ENCODE results near the gene STAG2. TPM values are rescaled to one million over a fixed set of nuclear protein-coding genes. Genes with fewer than 3 reads are reported as not detected.

STAG2 gene
- total and polyA plus RNA-seq, 2 of the 13 experiments (the other 11 are each of a cell fraction or from before 2014, with no cell fraction given), result 21.0 to 50.8 TPM

DNA sequence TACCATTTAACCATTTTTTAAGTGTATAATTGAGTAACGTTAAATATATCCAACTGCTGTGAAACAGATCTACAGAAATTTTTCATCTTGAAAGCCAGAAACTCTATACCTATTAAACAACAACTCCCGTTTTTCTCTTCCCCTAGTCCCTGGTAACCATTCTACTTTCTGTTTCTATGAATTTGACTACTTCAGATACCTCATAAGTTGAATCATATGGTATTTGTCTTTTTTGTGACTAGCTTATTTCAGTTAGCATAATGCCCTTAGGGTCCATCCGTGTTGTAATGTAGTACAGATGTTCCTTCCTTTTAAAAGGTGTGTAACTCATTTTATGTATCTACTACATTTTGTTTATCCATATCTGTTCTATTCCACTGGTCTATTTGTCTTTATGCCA is 48.7 kb downstream of the STAG2 start:
- POLR2A ChIA-PET, result no interaction called here
- Histone ChIP-seq H4K20me1 (ENCODE audit: insufficient read depth, low read length) (0 out of 2 replicates have a peak, but pooled peaks cover 10% of the 10 kb centered on the region), H3K27ac (ENCODE audit: extremely low read length, insufficient read depth, low read length) (no peak overlapping the region), H3K9me3 (ENCODE audit: low read length) (no peaks in the 10 kb centered on the region), H3K4me2 (ENCODE audit: low read depth, low read length) (no peak overlapping the region), H3K4me1 (ENCODE audit: insufficient read depth, low read length) (no peaks in the 10 kb centered on the region), H3K9ac (ENCODE audit: insufficient read depth, low read depth, low read length) (no peak overlapping the region), H3K27me3 (ENCODE audit: control insufficient read depth in 1 of 2, insufficient read depth in 2 of 2, low read length in 2 of 2) (no peaks in the 10 kb centered on the region), H3K4me3 (replicated peaks in 1 of 3; ENCODE audit: insufficient read depth in 1 of 3, low read depth in 2 of 3, low read length in 3 of 3) (no peak overlapping the region), H3K36me3 (replicated peaks in 1 of 2; ENCODE audit: control insufficient read depth in 1 of 2, insufficient read depth in 2 of 2, low read length in 2 of 2) (no peaks in the 10 kb centered on the region), H3K79me2 (ENCODE audit: insufficient read depth, low read length) (peaks cover 86% of the 10 kb centered on the region), H2AFZ (ENCODE audit: low read length) (no peak overlapping the region)
- in situ Hi-C loops (cut with HindIII; ENCODE audit: extremely low pct_ligation_motif_present, low pct_unique_long_range_greater_than_20kb), result no loop called here
- TF ChIP-seq ZNF292 (CRISPR knock-in tag; IDR thresholded peaks at IDR 0.05; ENCODE audit: borderline replicate concordance, low read depth) (no peak), ZKSCAN8 (CRISPR knock-in tag; IDR thresholded peaks at IDR 0.05; ENCODE audit: borderline replicate concordance) (no peak), GZF1 (CRISPR knock-in tag; IDR thresholded peaks at IDR 0.05) (no peak), ZNF337 (CRISPR knock-in tag; IDR thresholded peaks at IDR 0.05; ENCODE audit: borderline replicate concordance, low read depth) (no peak), ZSCAN31 (CRISPR knock-in tag; IDR thresholded peaks at IDR 0.05; ENCODE audit: low read depth) (no peak)
- CTCF ChIA-PET (ENCODE audit: low intra/inter-chr PET ratio, low total read pairs), result no interaction called here
- intact Hi-C loops (cut with micrococcal nuclease; ENCODE audit: unreplicated experiment), result no loop called here
- 97% methylated on average over 3 of the region's 3 CpGs for WGBS (ENCODE audit: low lambda C conversion rate)
- no peak for FAIRE-seq
- DNase-seq (ENCODE audit: low spot score), result no peak
- no peak for ATAC-seq
- no TSS peak for BruUV-seq (replicated peaks)

DNA sequence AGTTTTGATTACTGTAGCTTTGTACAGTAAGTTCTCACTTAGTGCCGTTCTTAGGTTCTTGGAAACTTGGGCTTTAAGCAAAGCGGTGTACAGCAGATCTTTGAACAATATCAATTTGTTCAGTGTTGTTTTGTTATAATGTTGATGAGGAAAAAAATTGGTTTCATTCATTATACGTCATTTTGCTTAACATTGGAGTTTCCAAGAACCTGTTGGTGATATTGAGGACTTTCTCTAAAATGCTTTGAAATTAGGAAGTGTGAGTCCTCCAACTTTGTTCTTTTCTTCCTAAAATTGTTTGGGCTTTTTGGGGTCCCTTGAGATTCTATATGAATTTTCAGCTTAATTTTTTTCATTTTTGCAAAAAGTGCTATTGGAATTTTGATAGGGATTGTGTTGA is 49.1 kb downstream of the STAG2 start:
- DNase-seq (ENCODE audit: low spot score) (no peak), ATAC-seq (no peak), FAIRE-seq (peak; percentile 12)
- 0 out of 2 replicates have a peak, but pooled peaks cover 10% of the 10 kb centered on the region for H4K20me1 ChIP-seq (ENCODE audit: insufficient read depth, low read length)
- no peak overlapping the region for H2AFZ ChIP-seq (ENCODE audit: low read length)
- H3K4me1 ChIP-seq (ENCODE audit: insufficient read depth, low read length), result no peaks in the 10 kb centered on the region
- intact Hi-C loops (cut with micrococcal nuclease; ENCODE audit: unreplicated experiment), result no loop called here
- no peaks in the 10 kb centered on the region for H3K27me3 ChIP-seq (ENCODE audit: control insufficient read depth in 1 of 2, insufficient read depth in 2 of 2, low read length in 2 of 2)
- H3K9ac ChIP-seq (ENCODE audit: insufficient read depth, low read depth, low read length), result no peak overlapping the region
- no peak overlapping the region for H3K27ac ChIP-seq (ENCODE audit: extremely low read length, insufficient read depth, low read length)
- no peak overlapping the region for H3K4me2 ChIP-seq (ENCODE audit: low read depth, low read length)
- H3K36me3 ChIP-seq (replicated peaks in 1 of 2; ENCODE audit: control insufficient read depth in 1 of 2, insufficient read depth in 2 of 2, low read length in 2 of 2), result no peaks in the 10 kb centered on the region
- CTCF ChIA-PET (ENCODE audit: low intra/inter-chr PET ratio, low total read pairs), result no interaction called here
- H3K9me3 ChIP-seq (ENCODE audit: low read length), result no peaks in the 10 kb centered on the region
- 99% methylated on average over 3 of the region's 3 CpGs for WGBS (ENCODE audit: low lambda C conversion rate)
- H3K4me3 ChIP-seq (replicated peaks in 1 of 3; ENCODE audit: insufficient read depth in 1 of 3, low read depth in 2 of 3, low read length in 3 of 3), result no peak overlapping the region
- POLR2A ChIA-PET, result no interaction called here
- in situ Hi-C loops (cut with HindIII; ENCODE audit: extremely low pct_ligation_motif_present, low pct_unique_long_range_greater_than_20kb), result no loop called here
- H3K79me2 ChIP-seq (ENCODE audit: insufficient read depth, low read length), result peaks cover 85% of the 10 kb centered on the region
- no TSS peak for BruUV-seq (replicated peaks)
- TF ChIP-seq MED1 (CRISPR knock-in tag; IDR thresholded peaks at IDR 0.05) (no peak), ARHGAP35 (CRISPR knock-in tag; IDR thresholded peaks at IDR 0.05; ENCODE audit: borderline replicate concordance) (no peak), ZBTB20 (CRISPR knock-in tag; IDR thresholded peaks at IDR 0.05; ENCODE audit: borderline replicate concordance, low read depth) (no peak), HDAC6 (IDR thresholded peaks at IDR 0.05; ENCODE audit: low read depth, low read length) (no peak), ZNF337 (CRISPR knock-in tag; IDR thresholded peaks at IDR 0.05; ENCODE audit: borderline replicate concordance, low read depth) (no peak), ZNF326 (CRISPR knock-in tag; IDR thresholded peaks at IDR 0.05; ENCODE audit: borderline replicate concordance) (no peak)
- TF ChIP-seq, protein P1, sequence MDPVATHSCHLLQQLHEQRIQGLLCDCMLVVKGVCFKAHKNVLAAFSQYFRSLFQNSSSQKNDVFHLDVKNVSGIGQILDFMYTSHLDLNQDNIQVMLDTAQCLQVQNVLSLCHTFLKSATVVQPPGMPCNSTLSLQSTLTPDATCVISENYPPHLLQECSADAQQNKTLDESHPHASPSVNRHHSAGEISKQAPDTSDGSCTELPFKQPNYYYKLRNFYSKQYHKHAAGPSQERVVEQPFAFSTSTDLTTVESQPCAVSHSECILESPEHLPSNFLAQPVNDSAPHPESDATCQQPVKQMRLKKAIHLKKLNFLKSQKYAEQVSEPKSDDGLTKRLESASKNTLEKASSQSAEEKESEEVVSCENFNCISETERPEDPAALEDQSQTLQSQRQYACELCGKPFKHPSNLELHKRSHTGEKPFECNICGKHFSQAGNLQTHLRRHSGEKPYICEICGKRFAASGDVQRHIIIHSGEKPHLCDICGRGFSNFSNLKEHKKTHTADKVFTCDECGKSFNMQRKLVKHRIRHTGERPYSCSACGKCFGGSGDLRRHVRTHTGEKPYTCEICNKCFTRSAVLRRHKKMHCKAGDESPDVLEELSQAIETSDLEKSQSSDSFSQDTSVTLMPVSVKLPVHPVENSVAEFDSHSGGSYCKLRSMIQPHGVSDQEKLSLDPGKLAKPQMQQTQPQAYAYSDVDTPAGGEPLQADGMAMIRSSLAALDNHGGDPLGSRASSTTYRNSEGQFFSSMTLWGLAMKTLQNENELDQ (CRISPR knock-in tag; IDR thresholded peaks at IDR 0.05; ENCODE audit: borderline replicate concordance), result no peak
- TF ChIP-seq, protein P2, sequence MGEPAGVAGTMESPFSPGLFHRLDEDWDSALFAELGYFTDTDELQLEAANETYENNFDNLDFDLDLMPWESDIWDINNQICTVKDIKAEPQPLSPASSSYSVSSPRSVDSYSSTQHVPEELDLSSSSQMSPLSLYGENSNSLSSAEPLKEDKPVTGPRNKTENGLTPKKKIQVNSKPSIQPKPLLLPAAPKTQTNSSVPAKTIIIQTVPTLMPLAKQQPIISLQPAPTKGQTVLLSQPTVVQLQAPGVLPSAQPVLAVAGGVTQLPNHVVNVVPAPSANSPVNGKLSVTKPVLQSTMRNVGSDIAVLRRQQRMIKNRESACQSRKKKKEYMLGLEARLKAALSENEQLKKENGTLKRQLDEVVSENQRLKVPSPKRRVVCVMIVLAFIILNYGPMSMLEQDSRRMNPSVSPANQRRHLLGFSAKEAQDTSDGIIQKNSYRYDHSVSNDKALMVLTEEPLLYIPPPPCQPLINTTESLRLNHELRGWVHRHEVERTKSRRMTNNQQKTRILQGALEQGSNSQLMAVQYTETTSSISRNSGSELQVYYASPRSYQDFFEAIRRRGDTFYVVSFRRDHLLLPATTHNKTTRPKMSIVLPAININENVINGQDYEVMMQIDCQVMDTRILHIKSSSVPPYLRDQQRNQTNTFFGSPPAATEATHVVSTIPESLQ (CRISPR knock-in tag; conservative IDR thresholded peaks at IDR 0.05), result no peak
- TF ChIP-seq, protein P3, sequence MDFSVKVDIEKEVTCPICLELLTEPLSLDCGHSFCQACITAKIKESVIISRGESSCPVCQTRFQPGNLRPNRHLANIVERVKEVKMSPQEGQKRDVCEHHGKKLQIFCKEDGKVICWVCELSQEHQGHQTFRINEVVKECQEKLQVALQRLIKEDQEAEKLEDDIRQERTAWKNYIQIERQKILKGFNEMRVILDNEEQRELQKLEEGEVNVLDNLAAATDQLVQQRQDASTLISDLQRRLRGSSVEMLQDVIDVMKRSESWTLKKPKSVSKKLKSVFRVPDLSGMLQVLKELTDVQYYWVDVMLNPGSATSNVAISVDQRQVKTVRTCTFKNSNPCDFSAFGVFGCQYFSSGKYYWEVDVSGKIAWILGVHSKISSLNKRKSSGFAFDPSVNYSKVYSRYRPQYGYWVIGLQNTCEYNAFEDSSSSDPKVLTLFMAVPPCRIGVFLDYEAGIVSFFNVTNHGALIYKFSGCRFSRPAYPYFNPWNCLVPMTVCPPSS (IDR thresholded peaks at IDR 0.05), result no peak

Measured in HepG2 (cell line).